GM12801 (cell line): Measurements from ENCODE around the gene PLXNA2.

Experiments used
- TF ChIP-seq, protein P1 (sequence below): IDR thresholded peaks from one replicate; pipeline ENCODE4 v1.5.1; 2011; ENCODE audit warnings: control low read depth; ENCODE audit not compliant: insufficient read length; ENCODE audit errors: extremely low read depth

Gene PLXNA2

DNA sequence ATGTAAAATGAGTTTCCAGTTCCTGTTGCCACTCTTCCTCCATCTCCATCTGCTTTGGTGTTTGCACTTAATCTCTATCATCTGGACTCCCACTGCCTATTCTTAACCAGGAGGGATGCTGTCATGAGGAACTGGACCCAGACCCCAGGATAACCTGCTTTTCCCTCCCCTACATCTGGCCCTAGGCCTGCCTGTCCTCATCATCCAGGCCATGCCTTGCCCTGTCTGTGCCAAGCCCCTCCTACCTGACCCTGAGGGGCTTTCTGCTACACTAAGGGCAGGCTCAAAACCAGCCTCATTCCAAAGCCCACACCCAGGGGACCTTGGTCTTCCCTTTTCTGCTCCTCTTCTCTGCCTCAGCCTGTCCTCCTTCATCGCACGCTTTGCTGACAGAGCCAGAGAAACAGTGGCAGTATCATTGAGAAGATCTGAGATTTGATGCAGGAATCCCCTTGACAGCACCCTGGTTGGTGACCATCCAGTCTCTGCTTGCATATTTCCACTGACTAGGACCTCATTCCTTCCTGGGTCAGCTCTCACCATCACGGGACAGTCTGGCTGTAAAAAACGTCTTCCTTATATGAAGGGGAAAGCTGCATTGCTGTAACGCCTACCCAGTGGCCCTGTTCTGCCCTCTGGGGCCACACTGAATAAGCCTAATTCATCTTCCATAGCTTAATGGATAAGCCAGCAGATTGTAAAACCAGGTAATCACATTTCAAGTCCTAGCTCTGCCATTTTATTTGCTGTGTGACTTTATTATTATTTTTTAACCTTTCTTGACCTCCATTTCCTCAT is 38.8 kb downstream of the PLXNA2 start:
- TF ChIP-seq, protein P1, sequence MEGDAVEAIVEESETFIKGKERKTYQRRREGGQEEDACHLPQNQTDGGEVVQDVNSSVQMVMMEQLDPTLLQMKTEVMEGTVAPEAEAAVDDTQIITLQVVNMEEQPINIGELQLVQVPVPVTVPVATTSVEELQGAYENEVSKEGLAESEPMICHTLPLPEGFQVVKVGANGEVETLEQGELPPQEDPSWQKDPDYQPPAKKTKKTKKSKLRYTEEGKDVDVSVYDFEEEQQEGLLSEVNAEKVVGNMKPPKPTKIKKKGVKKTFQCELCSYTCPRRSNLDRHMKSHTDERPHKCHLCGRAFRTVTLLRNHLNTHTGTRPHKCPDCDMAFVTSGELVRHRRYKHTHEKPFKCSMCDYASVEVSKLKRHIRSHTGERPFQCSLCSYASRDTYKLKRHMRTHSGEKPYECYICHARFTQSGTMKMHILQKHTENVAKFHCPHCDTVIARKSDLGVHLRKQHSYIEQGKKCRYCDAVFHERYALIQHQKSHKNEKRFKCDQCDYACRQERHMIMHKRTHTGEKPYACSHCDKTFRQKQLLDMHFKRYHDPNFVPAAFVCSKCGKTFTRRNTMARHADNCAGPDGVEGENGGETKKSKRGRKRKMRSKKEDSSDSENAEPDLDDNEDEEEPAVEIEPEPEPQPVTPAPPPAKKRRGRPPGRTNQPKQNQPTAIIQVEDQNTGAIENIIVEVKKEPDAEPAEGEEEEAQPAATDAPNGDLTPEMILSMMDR: no peak

GRCh38 chr1:208204779-208205178 is 39.4 kb downstream of the PLXNA2 start:
- TF ChIP-seq, protein P1: no peak

DNA sequence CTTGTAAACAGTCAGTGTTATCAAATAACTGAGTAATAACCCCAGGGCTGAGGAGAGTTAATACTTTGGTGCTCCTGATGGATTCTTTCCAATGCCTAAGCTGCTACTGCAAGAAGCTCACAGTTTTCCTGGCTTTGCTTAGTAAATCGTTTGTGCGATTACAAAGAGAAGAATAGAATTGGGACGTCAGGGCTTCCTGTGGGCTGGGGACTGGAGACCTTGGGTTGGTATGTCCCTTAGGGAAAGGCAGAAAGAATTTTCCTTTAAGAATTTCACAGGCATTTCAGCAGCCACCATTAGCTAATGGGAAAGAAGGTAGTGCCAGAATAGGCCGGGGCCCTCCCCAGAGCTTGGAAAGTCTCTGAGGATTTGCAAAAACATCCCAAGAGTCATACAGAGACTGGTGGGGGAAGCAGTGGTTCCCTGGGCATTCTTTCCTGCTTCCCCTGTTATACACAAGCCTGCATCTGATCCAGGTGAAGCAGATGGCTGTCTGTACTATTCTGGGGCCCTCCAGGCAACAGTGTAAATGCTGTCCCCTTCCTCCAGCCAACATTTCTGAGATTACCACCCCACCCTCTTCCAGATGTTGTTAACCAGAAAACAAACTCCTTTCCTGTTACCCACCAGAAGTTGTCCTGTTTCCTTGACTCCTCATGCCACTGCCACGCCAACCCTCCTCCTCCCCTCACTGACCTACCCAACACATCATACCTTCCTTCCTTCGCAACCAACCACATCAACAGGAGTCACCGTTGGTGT is 40.2 kb downstream of the PLXNA2 start:
- TF ChIP-seq, protein P1: no peak

DNA sequence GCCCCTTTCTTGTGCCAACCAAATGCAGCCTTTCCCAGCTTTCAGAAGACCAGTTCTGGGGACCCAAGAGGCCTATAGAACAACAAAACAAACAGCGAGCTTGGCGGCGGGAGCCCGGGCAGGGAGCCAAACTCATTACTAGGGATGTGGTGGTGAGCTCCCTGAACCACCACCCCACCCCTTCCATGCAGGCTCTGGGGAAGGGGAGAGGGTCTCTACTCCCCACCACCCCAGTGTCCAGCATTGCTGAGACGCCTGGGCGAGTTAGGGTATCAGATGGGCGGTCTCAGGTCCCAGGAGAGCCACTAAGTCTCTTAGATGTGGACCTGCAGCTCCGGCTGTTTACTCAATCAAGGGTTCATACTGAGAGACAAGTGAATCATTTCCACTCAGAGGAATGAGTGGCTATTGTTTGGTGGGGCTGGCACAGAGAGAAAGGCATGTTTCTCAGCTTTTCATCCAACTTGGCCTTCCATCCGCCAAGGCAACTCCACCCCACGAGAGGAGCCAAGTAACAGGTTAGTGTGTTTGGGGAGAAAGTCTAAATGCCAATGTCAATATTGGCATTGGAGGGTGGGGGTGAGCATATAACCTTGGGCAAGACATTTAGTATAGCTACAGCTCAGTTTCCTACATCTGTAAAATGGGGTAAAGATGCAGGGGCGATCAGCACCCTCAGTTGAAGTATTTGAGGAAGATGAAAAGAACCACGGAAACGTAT is 40.9 kb downstream of the PLXNA2 start:
- TF ChIP-seq, protein P1: no peak

DNA sequence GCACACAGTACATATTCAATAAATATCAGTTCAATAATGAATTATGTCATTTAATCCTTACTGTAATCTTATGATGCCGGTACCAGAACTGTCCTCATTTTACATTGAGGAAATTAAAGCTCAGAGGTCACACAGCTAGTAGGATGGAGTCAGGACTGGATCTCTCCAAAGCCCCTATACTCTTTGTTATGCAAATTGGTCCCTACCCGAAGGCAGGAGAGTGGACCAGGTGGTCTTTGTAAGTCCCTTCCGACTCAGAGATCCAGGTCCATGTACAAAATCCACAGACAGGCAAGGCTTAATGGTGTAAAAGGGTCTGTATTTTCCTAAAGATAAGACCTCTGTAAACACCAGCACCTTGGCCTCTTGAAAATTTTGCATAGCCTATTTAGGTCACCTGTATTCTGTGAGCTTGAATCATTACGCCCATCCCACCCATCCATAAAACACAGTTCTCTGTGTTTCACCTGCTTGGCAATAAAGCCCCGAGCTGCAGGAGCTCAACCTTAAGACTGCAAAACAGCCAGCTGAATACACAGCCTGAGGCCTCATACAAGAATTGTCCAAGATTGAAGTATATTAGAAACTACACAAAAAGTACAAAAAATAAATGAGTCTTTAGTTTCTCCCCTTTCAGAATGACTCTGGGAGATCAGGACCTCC is 41.7 kb downstream of the PLXNA2 start:
- TF ChIP-seq, protein P1: no peak

DNA sequence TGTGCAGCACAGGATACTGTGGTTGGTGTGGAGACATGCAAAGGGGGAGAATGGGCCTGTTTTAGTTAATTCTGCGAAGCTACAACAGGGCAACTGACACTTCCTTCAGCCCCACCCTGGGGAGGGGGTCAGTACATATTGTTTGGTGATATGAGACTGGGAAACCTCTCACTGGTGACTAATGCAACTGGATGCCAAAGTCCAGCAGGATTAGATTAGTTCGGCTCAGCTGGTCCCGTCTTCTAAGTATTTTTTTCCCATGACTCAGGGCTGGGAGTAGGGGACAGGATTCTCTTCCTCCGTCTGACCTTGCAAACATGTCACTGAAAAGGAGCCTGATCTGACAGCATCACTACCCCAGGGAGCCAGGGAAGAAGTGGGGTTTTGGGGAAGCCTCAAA is 43.0 kb downstream of the PLXNA2 start:
- TF ChIP-seq, protein P1: no peak

- TF ChIP-seq, protein P1: no peak
Measured at GRCh38 chr1:208200116-208200515, 44.1 kb downstream of the PLXNA2 start.
